GM04504 (cell line): Measurements from ENCODE around the gene TMEM203.

Experiments used
- DNase-seq: peaks from one replicate; pipeline ENCODE4 v3.0.0-alpha.2; 2012; ENCODE audit warnings: low read depth

TMEM203 gene

DNA sequence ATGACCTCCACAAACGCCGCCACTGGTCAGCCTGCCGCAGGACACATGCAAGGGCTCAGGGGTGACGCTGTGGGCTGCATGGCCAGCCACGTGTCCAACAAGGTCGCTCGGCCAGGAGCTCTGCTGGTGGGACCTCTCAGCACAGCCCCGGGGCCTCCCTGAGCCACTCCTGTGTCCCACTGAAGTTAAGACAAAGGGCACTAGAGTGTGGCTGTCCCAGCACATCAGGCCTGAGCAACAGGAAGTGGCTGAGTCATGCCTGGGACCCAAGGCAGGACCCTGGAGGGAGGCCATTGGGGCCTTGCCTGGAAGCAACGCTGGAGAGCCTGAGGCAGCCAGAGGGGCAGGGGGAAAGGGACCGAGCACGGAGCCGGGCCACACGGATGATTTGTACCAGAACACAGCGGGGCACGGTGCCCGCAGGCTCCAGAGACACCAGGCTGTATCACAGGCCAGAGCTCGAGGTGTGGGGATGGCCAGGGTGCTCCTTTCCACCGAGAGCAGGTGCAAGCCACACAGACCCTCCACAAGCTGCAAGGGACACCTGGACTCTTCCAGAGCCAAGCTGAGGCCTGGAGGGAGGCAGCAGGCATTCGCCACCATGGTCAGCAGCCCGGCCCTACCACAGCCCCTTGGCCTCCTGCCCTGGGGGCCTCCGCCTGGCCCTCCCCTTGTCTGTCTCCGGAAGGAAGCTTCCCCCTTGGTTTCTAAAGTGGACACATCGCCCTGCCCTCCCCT, 27.1 kb downstream of the TMEM203 start:
- DNase-seq: no peak

GRCh38 chr9:137176302-137177182, 28.9 kb downstream of the TMEM203 start:
- no peak for DNase-seq

- no peak for DNase-seq
Observed at GRCh38 chr9:137175345-137175961, 30.0 kb downstream of the TMEM203 start.

DNA sequence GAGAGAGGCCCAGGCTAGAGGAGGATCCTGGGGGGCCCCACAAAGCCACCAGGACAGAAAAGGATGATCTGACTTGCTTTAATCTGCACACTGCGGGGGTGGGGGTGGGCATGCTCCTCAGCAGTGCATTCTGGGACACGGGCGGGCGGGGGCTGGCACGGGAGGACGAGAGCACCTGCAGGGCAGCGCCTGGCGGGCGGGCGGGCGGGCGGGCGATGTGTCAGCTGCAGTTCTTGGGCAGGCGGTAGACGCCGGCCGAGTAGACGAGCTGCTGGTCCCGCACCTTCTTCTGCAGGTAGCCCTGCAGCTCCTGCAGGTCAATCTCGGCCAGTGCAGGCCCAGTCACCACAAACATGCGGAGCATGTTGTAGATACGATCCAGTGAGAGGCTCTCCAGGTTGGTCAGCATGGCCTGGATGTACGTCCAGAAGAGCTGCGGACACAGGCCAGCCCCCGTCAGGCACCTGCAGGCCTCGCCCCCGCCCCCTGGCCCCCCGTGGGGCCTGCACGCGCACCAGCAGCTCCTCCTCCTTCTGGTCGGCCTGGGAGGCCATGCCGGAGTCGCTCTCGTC, 30.6 kb downstream of the TMEM203 start:
- no peak for DNase-seq

DNA sequence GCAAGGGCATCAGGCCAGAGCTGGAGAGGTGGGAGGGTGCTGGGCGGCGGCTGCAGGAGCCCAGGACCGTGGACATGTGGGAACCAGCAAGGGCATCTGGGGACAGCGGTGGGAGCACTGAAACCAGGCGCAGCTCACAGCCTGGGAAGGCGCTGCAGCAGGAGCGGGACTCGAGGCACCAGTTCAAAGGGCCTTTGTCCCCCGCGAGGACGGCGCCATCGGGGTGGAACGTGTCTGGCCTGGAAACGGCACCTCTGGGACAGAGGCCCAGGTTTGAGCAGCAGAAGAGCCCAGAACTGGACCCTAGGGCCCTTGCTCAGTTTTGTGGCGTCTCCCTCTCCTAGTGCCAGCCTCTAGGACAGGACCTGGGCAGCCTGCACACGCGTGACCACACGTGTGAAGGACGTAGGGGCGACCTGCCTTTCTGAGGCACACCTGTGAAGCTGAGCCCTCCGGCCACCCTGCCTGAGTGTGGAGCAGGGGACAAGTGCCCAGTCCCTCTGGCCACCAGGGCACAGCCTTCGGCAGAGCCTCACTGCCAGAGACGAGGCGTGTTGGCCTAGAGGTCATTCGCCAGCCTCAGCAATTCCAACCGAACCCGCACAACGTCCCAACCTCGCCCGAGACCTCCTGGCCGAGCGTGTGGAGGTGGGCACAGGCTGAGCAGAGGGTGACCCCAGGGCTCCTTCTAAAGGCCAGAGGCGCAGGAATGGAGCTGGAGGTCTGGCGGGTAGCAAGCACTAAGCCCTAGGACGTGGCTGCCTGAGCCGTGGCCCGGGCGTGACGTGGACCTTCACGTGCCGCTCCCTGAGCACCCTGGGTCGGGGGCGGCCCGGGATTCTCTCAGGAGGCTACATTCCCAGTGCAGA, 31.4 kb downstream of the TMEM203 start:
- DNase-seq: no peak

- DNase-seq: no peak
Observed at GRCh38 chr9:137172901-137173795, 32.3 kb downstream of the TMEM203 start.

DNA sequence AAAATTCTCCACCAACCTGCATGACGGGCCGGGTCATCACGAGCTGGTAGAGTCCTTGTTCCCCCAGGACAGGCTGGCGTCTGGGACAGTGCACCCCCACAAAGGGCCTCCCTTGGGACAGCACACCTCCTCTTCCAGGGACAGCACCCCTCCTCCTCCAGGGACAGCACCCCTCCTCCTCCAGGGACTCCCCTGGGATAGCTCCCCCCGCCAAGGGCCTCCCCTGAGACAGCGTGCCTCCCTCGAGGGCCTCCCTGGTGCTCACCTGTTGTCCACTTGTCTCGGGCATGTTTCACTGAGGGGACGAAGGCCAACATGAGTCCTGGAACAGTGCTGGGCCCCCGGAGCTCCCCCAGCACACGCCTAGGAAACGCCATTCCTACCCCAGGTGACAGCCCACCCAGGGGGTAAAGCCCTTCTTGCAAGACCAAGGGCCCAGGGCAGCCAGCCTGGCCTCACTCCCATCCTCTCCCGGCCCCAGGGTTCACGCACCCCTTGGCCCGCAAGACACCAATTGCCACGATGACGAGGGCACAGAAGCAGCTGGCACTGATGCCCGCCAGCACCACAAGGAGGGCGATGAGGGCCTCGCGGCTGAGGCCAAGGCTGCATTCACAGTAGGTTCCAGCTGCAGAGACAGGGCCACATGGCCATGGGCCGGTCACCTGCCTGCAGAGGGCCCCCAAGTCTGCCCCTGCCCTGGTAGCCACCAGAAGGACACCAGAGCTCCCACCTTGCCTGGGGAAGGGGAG, 34.1 kb downstream of the TMEM203 start:
- no peak for DNase-seq

DNA sequence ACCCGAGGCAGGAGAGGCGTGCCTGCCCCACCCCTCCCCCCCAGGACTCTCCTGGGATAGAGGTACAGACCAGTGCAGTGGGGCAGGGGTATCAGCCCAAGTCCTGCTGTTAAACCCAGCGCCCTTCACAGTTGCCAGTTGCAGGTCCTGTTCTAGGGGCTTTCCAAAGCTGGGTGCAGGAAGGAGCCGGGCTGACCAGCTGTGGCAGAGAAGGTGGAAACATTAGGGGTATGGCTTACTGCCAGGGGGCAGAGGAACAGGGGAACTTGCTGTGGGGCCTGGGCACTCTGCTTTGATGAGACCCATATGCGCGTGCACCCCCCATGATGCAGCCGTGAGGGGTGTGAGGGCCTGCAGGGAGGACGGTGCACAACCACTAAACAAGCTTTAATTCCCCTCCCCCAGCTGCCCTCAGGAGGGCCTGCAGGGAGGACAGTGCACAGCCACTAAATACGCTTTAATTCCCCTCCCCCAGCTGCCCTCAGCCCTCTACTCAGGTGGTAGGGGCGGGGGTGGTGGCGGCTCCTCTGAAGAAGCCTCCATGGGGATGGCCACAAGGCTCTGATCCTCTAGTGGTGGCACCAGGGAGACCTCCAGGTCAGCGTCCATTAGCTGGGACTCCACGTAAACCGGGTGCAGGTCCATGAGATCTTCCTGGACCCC, 34.8 kb downstream of the TMEM203 start:
- no peak for DNase-seq

DNA sequence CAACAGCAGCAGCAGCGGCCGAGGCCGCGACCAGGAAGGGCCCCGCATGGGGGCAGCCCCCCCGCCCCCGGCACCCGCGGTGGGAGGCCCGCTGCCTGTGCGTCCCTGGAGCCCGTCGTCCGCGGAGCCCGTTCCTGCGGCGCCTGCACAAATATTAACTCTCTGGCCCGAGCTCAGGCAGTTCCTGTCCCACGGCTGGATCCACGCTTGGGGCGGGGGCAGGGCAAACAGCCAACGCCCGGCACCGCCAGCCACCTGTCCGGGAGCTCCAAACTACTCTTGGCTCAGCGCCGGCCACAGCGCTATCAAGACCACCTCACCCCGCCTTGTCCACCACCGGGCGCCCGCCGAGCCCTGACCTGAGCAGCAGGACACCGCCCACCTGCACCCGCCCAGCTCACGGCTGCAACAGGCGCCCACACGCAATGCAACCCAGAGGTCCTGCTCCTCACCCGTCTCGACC, 35.5 kb downstream of the TMEM203 start, which contains the start of gene LRRC26:
Gene LRRC26, minus strand, starts transcription at position 156 of the 463 bp plus-strand sequence. Its CDS starts 108 bp downstream, at position 48.
- no peak for DNase-seq

GRCh38 chr9:137168904-137169856, 36.3 kb downstream of the TMEM203 start:
- DNase-seq: no peak

GRCh38 chr9:137168573-137168903, 36.9 kb downstream of the TMEM203 start:
- no peak for DNase-seq

DNA sequence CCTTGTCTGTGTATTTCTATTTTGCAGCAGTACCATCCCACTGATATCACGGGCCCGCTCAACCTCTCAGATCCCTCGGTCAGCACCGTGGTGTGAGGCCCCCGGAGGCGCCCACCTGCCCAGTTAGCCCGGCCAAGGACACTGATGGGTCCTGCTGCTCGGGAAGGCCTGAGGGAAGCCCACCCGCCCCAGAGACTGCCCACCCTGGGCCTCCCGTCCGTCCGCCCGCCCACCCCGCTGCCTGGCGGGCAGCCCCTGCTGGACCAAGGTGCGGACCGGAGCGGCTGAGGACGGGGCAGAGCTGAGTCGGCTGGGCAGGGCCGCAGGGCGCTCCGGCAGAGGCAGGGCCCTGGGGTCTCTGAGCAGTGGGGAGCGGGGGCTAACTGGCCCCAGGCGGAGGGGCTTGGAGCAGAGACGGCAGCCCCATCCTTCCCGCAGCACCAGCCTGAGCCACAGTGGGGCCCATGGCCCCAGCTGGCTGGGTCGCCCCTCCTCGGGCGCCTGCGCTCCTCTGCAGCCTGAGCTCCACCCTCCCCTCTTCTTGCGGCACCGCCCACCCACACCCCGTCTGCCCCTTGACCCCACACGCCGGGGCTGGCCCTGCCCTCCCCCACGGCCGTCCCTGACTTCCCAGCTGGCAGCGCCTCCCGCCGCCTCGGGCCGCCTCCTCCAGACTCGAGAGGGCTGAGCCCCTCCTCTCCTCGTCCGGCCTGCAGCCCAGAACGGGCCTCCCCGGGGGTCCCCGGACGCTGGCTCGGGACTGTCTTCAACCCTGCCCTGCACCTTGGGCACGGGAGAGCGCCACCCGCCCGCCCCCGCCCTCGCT, 37.5 kb downstream of the TMEM203 start:
- no peak for DNase-seq

DNA sequence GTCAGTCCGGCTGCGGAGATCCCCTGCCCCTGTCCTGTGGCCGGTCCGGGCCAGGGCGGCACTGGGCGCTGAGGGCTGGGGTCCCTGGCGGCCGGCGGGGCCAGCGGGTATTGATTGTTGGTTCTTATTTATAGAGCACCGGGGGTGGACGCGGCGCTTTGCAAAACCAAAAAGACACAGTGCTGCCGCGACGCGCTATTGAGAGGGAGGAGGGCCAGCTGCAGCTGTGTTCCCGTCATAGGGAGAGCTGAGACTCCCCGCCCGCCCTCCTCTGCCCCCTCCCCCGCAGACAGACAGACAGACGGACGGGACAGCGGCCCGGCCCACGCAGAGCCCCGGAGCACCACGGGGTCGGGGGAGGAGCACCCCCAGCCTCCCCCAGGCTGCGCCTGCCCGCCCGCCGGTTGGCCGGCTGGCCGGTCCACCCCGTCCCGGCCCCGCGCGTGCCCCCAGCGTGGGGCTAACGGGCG, 38.1 kb downstream of the TMEM203 start:
- no peak for DNase-seq

DNA sequence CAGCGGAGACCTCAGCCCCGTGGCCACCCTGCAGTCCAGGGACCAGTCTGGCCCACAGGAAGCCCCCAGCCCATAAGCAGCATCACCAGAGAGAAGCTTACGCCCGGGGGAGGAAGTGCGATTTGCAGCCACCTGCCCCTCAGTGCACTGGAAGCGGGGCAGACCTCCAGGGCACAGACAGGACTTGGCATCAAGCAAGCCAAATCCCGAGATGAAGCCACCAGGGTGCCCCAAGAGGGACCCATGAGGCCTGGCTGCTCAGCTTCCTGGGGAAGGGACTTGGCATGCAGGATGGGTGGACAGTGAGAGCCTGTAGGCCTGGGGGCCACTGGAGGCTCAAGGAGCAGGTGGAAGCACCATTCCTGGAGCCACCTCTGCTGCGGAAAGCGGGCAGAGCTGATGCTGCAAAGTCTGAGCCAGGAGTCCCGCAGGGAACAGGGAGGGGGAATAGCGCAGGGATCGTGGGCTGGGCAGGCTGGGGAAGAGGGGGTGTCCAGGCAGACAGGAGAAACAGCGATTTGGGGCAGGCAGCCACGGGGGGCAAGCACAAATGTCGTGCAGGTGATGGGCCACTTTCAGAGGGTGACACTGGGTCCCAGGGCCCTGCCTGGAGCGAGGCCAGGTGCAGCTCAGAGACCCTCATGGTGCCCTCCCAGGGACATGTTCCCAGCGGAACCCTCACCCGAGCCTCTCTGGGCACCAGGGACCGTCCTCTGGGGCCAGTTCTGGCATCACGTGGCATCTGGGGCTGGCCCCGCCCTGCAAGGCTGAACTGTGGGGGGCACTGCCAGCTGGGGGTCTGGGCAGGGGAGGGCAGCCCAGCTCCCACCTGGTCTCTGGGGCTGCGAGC, 38.8 kb downstream of the TMEM203 start:
- DNase-seq: no peak

GRCh38 chr9:137165250-137165836, 40.1 kb downstream of the TMEM203 start:
- DNase-seq: no peak
